PC-9 (cell line): ENCODE results near the gene CPE.

Source experiments
- CTCF ChIP-seq: fragments of 200-600 bp; sonication (generic); conservative IDR thresholded peaks from 2 replicates; pipeline ENCODE4 v1.6.1; 2017; ENCODE audit warnings: mixed run types, antibody characterized with exemption, mild to moderate bottlenecking, moderate library complexity
- EZH2 ChIP-seq: fragments of 200-600 bp; sonication (generic); IDR thresholded peaks from 2 replicates; pipeline ENCODE4 v1.8.0; 2017; ENCODE audit warnings: antibody characterized with exemption, low read depth

- no peak for TF ChIP-seq CTCF
- TF ChIP-seq EZH2 = no peak
These were observed 3.8 kb downstream of the CPE start for GRCh38 chr4:165382640-165383039.
